GM18909 (cell line): ENCODE data around the gene SBF1.

Source experiments
- ATAC-seq: cut with Tn5 transposase; IDR thresholded peaks from one replicate; pipeline ENCODE4 v1.9.1; 2021; ENCODE audit warnings: mild to moderate bottlenecking; ENCODE audit not compliant: unreplicated experiment, poor library complexity

The SBF1 gene

DNA sequence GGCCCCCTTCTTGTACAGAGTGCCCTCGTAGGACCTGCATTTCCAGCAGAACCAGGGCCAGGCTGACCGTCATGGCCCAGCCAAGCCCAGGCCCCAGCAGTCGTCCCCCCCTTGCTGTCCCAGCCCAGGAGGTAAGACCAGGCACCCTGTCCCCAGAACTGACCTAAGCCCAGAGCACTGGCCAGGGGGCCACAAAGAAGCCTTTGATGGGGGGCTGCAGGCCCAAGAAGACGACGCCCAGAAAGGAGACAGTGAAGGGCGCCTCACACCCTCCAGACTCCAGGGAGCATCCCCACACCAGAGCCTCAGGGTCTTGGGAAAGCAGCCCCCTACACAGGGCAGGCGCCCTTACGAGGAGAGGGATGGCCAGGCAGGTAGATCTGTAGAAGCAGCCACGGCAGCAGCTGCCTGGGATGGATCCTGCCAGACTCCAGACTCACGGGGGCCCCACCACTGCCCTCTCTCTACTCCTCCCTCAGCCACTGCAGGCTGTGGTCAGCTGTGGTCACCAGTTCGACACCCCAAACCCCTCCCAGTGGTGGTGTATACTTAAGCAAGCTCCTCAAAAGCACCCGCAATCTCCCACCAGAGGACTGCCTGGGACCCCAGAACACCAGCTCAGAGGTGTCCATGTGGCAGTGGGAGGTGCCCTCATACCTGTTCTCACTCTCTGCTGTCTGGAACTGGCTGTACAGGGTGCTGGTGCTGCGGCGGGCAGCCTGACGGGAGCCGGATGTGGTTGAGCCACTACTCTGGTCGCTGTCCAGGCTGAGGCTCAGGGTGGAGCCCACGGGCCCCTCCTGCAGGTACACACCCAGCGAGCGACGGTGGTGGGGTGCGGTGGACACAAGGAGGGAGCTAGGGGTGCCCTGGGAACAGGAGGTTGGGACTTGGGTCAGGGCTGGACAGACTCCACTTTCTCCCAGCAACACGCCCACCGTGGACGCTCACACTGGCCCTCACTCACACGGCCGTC is 27.0 kb downstream of the SBF1 start:
- no peak for ATAC-seq

GRCh38 chr22:50446708-50447575 is 27.9 kb downstream of the SBF1 start:
- ATAC-seq = no peak

GRCh38 chr22:50445880-50446707 is 28.7 kb downstream of the SBF1 start:
- ATAC-seq = no peak

DNA sequence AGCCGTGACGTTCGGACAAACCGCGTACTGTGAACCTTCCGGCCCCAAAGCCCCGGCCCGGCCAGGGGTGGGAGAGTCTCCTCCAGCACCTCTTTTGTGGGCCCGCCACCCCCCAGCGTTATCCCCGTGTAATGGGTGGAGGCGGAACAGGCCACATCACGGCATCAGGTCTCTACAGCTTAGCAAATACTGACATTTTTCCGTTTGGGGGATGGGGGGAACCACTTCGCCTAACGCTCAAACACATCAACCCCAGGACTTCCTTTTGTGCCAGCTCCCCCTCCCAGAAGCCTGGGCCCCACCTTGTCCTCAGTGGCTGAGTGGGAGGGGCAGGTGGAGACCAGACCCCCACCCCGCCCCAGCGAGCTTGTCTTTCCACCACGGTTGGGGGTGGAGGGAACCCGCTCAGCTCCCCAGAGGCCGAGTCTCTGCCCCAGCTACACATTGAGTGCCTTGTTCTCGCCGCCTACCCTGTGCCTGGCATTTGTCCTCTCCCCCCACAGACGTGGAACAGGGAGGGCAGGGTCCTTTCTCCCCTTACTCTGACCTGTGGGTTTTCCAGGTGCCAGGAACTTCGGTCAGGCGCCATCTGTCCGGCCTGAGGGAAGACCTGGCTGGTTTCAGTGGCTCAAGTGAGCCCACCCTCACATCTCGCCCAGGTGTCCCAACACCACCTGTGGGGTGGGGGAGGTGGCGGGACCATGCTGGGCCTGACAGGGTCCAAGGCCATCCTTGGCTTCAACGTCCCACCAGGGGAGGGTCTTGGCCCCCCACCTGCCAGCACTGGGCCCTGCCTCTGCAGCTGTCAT is 29.6 kb downstream of the SBF1 start:
- ATAC-seq = no peak

- ATAC-seq = no peak
These were observed 30.2 kb downstream of the SBF1 start for GRCh38 chr22:50444663-50445062.

- ATAC-seq = no peak
These were observed 30.8 kb downstream of the SBF1 start for GRCh38 chr22:50443801-50444625.

DNA sequence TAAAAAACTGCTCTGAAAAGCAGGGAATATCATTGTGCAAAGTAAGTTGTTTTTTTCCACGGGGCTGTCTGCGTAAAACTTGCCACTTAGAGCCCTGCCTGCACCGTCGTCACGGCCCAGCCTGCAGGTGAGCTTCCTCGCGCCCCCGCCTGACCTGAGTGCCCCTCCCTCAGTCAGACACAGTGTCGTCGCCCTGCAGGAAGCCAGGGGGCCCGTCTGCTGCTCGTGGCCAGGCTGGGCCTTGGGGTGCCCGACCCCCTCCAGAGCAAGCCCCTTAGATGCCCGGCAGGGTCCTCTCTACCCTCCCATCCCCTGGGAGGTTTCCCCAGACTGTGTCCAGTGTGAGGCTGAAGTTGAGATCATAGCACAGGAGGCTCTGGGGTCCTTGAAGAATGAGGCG is 31.6 kb downstream of the SBF1 start:
- ATAC-seq = no peak

DNA sequence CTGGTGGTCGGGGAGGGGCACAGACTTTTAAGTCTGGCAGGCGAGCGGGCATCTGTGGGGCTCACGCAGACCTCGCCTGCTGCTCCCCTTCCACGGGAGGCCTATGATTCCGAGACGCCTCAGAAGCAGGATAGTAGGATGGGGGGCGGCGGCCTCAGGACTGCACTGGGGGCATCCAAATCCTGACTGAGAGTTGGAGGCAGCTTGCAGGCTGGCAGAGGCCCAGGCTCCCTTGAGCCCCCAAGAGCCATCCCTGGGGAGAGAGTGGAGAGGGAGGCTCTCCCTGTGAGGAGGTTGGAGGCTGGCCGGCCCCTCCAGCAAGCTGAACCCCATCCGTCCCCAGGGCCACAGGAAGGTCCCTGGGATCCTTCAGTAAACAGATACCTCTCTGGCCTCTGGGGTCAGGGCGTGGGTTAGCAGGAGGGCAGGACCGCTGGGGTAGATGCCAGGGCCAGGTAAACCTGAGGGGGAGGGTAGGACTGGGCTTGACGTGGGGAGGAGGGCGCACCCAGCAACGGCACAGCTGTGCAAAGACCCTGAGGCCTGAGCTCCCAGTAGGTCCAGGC is 33.3 kb downstream of the SBF1 start:
- no peak for ATAC-seq

- ATAC-seq = no peak
These were observed 34.1 kb downstream of the SBF1 start for GRCh38 chr22:50440544-50441249.

DNA sequence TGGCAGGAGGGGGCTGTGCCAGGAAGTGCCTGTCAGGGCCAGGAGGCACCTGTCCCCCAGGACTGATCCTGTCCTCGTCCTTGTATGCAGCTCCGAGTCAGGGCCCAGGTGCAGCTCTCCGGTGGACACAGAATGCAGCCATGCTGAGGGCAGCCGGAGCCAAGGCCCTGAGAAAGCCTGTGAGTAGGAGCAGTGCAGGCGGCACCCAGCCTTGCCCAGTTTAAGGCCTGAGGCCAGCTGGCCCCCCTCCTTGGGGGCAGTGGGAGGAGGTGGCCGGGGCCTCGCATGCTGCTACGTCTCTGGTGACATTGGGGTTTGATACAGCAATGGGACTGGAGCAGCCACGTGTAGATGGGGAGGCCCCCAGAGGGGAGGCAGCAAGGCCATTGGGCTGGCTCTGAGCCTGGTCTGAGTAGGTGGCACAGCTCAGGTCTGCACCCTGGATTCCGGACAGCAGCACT is 34.9 kb downstream of the SBF1 start:
- ATAC-seq = no peak

DNA sequence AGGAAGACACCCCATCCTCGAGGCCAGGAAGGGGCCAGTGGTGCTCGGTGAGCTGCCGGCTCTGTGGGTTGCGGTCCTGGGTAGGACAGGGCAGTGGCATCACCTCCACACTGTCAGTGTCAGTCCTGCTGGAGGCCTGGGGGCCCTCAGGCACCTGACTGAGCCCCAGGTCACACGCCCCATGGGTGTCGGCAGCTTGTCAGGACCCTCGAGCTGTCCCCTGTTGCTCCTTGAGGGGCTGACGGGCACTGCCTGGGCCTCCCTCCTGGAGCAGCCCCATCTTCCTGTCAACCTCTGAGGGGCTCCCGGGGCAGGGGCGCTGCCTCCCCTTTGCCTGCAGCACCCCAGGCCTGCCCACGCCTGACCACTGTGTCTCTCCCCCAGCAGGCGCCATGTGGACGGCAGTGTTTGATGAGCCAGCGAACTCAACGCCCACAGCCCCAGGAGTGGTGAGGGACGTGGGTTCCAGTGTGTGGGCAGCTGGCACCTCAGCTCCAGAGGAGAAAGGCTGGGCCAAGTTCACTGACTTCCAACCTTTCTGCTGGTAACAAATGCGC is 35.4 kb downstream of the SBF1 start:
- ATAC-seq = no peak

DNA sequence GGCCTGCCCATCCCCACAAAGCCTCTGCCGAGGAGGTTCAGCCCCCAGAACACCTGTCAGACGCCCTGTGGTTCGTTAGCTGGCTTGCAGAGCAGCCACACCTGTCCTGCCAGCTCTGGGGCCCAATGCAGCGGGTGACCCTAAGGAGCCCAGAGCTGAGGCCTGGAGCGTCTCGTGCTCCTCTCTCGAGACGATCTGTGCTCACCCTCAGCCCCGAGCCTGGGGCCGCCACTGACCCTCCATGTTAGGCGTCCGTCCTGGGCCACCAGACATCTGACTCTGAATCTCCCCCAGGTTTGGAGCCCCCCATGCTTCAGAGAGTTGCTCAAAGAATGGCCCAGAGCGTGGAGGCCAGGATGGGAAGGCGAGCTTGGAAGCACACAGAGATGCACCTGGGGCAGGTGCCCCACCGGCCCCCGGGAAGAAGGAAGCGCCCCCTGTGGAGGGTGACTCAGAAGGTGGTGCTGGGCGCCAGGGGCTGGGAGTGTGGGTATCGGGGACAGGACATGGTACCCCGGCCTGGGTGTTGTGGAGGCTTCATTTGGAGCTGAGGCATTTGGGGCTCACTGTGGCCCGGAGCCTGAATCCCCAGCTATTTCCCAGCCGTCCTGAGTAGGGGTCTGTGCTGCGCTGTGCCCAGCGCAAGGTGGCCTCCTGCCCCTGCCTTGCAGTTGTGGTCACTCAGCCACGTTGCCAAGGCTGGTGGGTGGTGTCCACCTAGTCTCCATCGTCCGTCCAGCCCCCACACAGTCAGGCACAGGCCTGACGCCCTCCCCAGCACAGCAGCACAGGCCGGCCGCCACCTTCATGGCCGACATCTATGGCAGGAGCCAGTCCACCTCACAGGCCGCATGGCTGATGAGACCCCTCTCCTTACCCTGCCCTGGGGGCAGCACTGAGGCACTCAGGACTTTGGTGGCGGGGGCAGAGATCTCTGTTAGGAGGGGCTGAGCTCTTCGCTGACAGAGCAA is 36.2 kb downstream of the SBF1 start:
- ATAC-seq = no peak

- no peak for ATAC-seq
These were observed 37.1 kb downstream of the SBF1 start for GRCh38 chr22:50437511-50438304.

- ATAC-seq = no peak
These were observed 37.9 kb downstream of the SBF1 start for GRCh38 chr22:50436841-50437341.
